ENCODE measurements around the gene PTCRA.
"Not testable (repeated sequence)": the region's sequence is repeated elsewhere in the genome, so short reads cannot be mapped to it uniquely, and the experiment has no call there.

The PTCRA gene

GRCh38 chr6:42891199-42891722 lies 24.6 kb upstream of the PTCRA start:
- Mint-ChIP-seq H3K4me1 (peaks cover 28% of the 10 kb centered on the region), H3K9me3 (no peaks in the 10 kb centered on the region), H3K4me3 (peak overlapping the region; percentile 93), H3K36me3 (ENCODE audit: low read depth) (peaks cover 2% of the 10 kb centered on the region), H3K27me3 (ENCODE audit: low read depth, poor library complexity) (no peaks in the 10 kb centered on the region), H3K27ac (no peak overlapping the region)
- TF ChIP-seq CTCF (IDR thresholded peaks at IDR 0.05), result no peak
- no peak for DNase-seq

GRCh38 chr6:42894041-42894828 lies 21.6 kb upstream of the PTCRA start:
- not testable (repeated sequence) for DNase-seq; H3K27ac Mint-ChIP-seq; H3K9me3 Mint-ChIP-seq; H3K4me3 Mint-ChIP-seq; H3K36me3 Mint-ChIP-seq (ENCODE audit: low read depth); H3K27me3 Mint-ChIP-seq (ENCODE audit: low read depth, poor library complexity)
- H3K4me1 Mint-ChIP-seq, result peaks cover 30% of the 10 kb centered on the region

- Mint-ChIP-seq H3K36me3 (ENCODE audit: low read depth) (no peaks in the 10 kb centered on the region), H3K4me3 (no peak overlapping the region), H3K27ac (no peak overlapping the region), H3K9me3 (no peaks in the 10 kb centered on the region), H3K27me3 (ENCODE audit: low read depth, poor library complexity) (peaks cover 4% of the 10 kb centered on the region), H3K4me1 (peaks cover 30% of the 10 kb centered on the region)
- no peak for DNase-seq
- TF ChIP-seq CTCF (IDR thresholded peaks at IDR 0.05), result no peak
These were observed 19.6 kb upstream of the PTCRA start for GRCh38 chr6:42896178-42896719.

DNA sequence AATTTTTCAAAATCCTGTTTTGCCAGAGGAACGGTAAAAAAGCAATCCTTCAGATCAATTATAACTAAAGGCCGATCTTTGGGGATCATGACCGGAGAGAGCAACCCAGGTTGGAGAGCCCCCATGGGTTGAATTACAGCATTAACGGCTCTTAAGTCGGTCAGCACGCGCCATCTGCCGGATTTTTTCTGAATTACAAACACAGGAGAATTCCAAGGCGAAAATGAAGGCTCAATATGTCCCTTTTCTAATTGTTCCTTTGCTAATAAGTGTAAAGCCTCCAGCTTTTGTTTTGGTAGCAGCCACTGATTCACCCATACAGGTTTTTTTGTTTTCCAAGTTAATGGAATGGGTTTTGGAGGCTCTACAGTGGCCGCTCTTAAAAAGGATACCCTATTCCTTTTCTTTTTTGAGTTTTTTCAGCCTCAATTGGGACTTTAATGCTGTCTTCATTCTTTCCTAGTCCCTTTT lies 16.9 kb upstream of the PTCRA start:
- H3K27me3 Mint-ChIP-seq (ENCODE audit: low read depth, poor library complexity), result peaks cover 4% of the 10 kb centered on the region
- H3K4me3 Mint-ChIP-seq, result no peak overlapping the region
- DNase-seq, result peak; percentile 76
- H3K9me3 Mint-ChIP-seq, result no peaks in the 10 kb centered on the region
- no peaks in the 10 kb centered on the region for H3K36me3 Mint-ChIP-seq (ENCODE audit: low read depth)
- H3K27ac Mint-ChIP-seq, result no peak overlapping the region
- H3K4me1 Mint-ChIP-seq, result peaks cover 44% of the 10 kb centered on the region
- peak; percentile 73 for TF ChIP-seq CTCF (IDR thresholded peaks at IDR 0.05)

DNA sequence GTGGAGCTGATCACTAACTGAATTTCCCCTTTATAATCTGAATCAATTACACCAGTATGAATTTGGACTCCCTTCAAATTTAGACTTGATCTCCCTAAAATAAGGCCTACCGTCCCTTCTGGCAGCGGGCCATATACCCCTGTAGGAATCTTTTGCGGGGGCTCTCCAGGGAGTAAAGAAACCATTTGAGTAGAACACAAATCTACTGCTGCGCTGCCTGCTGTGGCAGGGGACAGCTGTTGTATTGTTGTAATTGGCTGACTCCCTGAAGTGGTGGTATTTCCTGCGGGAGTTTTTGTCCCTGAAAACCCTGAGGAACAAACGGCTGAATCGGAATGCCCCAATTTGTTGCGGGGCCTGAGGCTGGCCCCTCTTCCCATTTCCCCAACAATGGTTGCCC lies 16.0 kb upstream of the PTCRA start:
- Mint-ChIP-seq H3K4me1 (peaks cover 41% of the 10 kb centered on the region), H3K4me3 (no peak overlapping the region), H3K9me3 (no peaks in the 10 kb centered on the region), H3K36me3 (ENCODE audit: low read depth) (no peaks in the 10 kb centered on the region), H3K27ac (no peak overlapping the region), H3K27me3 (ENCODE audit: low read depth, poor library complexity) (peaks cover 4% of the 10 kb centered on the region)
- TF ChIP-seq CTCF (IDR thresholded peaks at IDR 0.05), result no peak
- no peak for DNase-seq

DNA sequence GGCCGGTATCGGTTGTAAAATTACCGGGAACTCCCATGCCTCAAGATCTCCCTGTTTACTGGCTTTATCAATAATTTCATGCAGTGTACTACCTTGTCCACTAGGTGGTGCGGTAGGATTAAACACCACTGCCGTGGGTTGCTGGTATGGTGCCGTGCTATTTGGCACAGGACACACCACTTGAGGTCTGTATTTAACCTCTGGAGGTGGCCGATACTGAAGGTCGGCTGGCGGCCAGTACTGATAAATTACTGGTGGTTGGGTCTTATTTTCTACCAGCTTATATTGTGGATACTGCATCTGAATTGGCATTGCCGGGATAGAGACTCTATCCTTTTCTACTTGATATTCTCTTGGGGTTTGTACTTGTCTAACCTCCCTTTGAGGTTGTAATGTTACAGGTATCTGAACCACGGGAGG lies 14.3 kb upstream of the PTCRA start:
- peak; percentile 81 for TF ChIP-seq CTCF (IDR thresholded peaks at IDR 0.05)
- H3K4me3 Mint-ChIP-seq, result peak overlapping the region; percentile 64
- H3K27ac Mint-ChIP-seq, result no peak overlapping the region
- H3K36me3 Mint-ChIP-seq (ENCODE audit: low read depth), result no peaks in the 10 kb centered on the region
- peak; percentile 69 for DNase-seq
- H3K9me3 Mint-ChIP-seq, result no peaks in the 10 kb centered on the region
- peaks cover 16% of the 10 kb centered on the region for H3K27me3 Mint-ChIP-seq (ENCODE audit: low read depth, poor library complexity)
- peaks cover 41% of the 10 kb centered on the region for H3K4me1 Mint-ChIP-seq

GRCh38 chr6:42902429-42903263 lies 13.2 kb upstream of the PTCRA start:
- not testable (repeated sequence) for H3K9me3 Mint-ChIP-seq; H3K36me3 Mint-ChIP-seq (ENCODE audit: low read depth); H3K27ac Mint-ChIP-seq; DNase-seq; H3K4me3 Mint-ChIP-seq
- peaks cover 47% of the 10 kb centered on the region for H3K4me1 Mint-ChIP-seq
- H3K27me3 Mint-ChIP-seq (ENCODE audit: low read depth, poor library complexity), result peaks cover 16% of the 10 kb centered on the region
